Measurements from ENCODE around the gene RRAS2. TPM values are rescaled to one million over a fixed set of nuclear protein-coding genes. Genes with fewer than 3 reads are reported as not detected.

RRAS2 gene
- total and polyA plus RNA-seq, 10 of the 15 experiments (the other 5 are each of a cell fraction or from before 2014, with no cell fraction given) = 26.9 to 72.4 (median 45.4) TPM

GRCh38 chr11:14248580-14248981 is 110.4 kb downstream of the RRAS2 start:
- Histone ChIP-seq H3K79me2 (ENCODE audit: control insufficient read depth, insufficient read depth, low read length) (no peaks in the 10 kb centered on the region), H3K27ac (ENCODE audit: control insufficient read depth, insufficient read depth) (no peak overlapping the region), H3K4me2 (ENCODE audit: control insufficient read depth, insufficient read depth) (no peak overlapping the region), H3K36me3 (ENCODE audit: control insufficient read depth in 2 of 2, insufficient read depth in 2 of 2, low read length in 1 of 2) (no peaks in the 10 kb centered on the region), H3K9ac (ENCODE audit: control insufficient read depth, insufficient read depth, low read length) (no peak overlapping the region), H3K4me1 (ENCODE audit: control insufficient read depth, insufficient read depth, low read length) (no peaks in the 10 kb centered on the region; the same call in 1 of the 2 replicates), H3K4me3 (no peak overlapping the region), H4K20me1 (ENCODE audit: control insufficient read depth, insufficient read depth) (no peaks in the 10 kb centered on the region), H3K27me3 (replicated peaks in 1 of 2; ENCODE audit: control insufficient read depth in 2 of 2, insufficient read depth in 2 of 2, low read length in 1 of 2) (no peaks in the 10 kb centered on the region; a peak in 1 of 4 replicates), H2AFZ (ENCODE audit: control insufficient read depth, low read depth, low read length) (no peak overlapping the region), H3K9me3 (replicated peaks; ENCODE audit: control insufficient read depth, insufficient read depth, low read length) (no peaks in the 10 kb centered on the region)
- no peak for DNase-seq (ENCODE audit: low read depth, low spot score)
- no TSS peak for BruUV-seq (replicated peaks)
- in situ Hi-C loops (cut with MboI) (loop anchor here (5.0 kb wide), 2 partner anchors 291 to 476 kb away; no protein-coding TSS in a partner anchor), intact Hi-C loops (cut with micrococcal nuclease; ENCODE audit: unreplicated experiment) (loop anchor here (10.0 kb wide), 1 partner anchor 764 kb away; no protein-coding TSS in a partner anchor)
- ChIA-PET CTCF (interaction anchor here (0.8 to 2.0 kb wide), 6 partner anchors 14 to 479 kb away, joined by 3 to 7 read pairs (median 3); no protein-coding TSS in a partner anchor), RAD21 (ENCODE audit: unreplicated experiment) (interaction anchor here (1.8 kb wide), 1 partner anchor 292 kb away, joined by 7 read pairs; no protein-coding TSS in a partner anchor), POLR2A (no interaction called here), SMC1A (ENCODE audit: uncharacterized antibody, unreplicated experiment) (interaction anchor here (1.2 kb wide), 1 partner anchor 11 kb away, joined by 3 read pairs; no protein-coding TSS in a partner anchor)
- no peak for FAIRE-seq
- peak; percentile 21; the same call in 2 of the 3 replicates for ATAC-seq
- TF ChIP-seq DPF2 (IDR thresholded peaks at IDR 0.05) = no peak
- TF ChIP-seq SMC3 (IDR thresholded peaks at IDR 0.05; ENCODE audit: borderline replicate concordance, low read length) = no peak
- TF ChIP-seq IRF5 (IDR thresholded peaks at IDR 0.05; ENCODE audit: borderline replicate concordance) = no peak
- TF ChIP-seq USF2 (IDR thresholded peaks at IDR 0.05; ENCODE audit: borderline replicate concordance, low read depth, low read length) = no peak
- TF ChIP-seq GATAD2B (conservative IDR thresholded peaks at IDR 0.05; ENCODE audit: low read depth) = no peak
- TF ChIP-seq CREM (IDR thresholded peaks at IDR 0.05; ENCODE audit: low read depth) = no peak
- no peak for TF ChIP-seq KDM1A (IDR thresholded peaks at IDR 0.05; ENCODE audit: borderline replicate concordance)
- no peak for TF ChIP-seq E2F8 (IDR thresholded peaks at IDR 0.05; ENCODE audit: low read depth, partially characterized antibody)
- TF ChIP-seq TCF3 (IDR thresholded peaks at IDR 0.05; ENCODE audit: borderline replicate concordance, insufficient read depth, low read depth, low read length) = no peak
- no peak for TF ChIP-seq CBFB (IDR thresholded peaks at IDR 0.05; ENCODE audit: low read depth)
- TF ChIP-seq ZSCAN29 (IDR thresholded peaks at IDR 0.05) = no peak
- TF ChIP-seq BRCA1 (IDR thresholded peaks at IDR 0.05; ENCODE audit: low read depth, low read length) = no peak
- no peak for TF ChIP-seq NRF1 (conservative IDR thresholded peaks at IDR 0.05; ENCODE audit: low read depth, low read length)
- TF ChIP-seq RAD51 (IDR thresholded peaks at IDR 0.05) = no peak
- no peak for TF ChIP-seq ZBED1 (IDR thresholded peaks at IDR 0.05; ENCODE audit: borderline replicate concordance)
- TF ChIP-seq SREBF2 (IDR thresholded peaks at IDR 0.05; ENCODE audit: low read length) = no peak
- WGBS (ENCODE audit: insufficient coverage, insufficient replicate concordance, low lambda C conversion rate, missing lambda C conversion rate) = 20% methylated on average over 5 of the region's 5 CpGs
